Activated naive CD4-positive, alpha-beta T cell treated with anti-CD3 and anti-CD28 coated beads, Interleukin-2, amount 50 U/mL, for 16 hours (primary cell): ENCODE data around the gene SKIC2.

Source experiments
- DNase-seq: peaks from one replicate; pipeline ENCODE4 v3.0.0-alpha.2; 2020

The SKIC2 gene

GRCh38 chr6:31945507-31946369 is 13.2 kb upstream of the SKIC2 start, which contains the start of gene CFB:
Gene CFB, plus strand, starts transcription at chr6:31946095. Its CDS starts 127 bp downstream, at chr6:31946222.
- DNase-seq, result no peak

- no peak for DNase-seq
Observed at GRCh38 chr6:31946370-31946885, 12.5 kb upstream of the SKIC2 start.

DNA sequence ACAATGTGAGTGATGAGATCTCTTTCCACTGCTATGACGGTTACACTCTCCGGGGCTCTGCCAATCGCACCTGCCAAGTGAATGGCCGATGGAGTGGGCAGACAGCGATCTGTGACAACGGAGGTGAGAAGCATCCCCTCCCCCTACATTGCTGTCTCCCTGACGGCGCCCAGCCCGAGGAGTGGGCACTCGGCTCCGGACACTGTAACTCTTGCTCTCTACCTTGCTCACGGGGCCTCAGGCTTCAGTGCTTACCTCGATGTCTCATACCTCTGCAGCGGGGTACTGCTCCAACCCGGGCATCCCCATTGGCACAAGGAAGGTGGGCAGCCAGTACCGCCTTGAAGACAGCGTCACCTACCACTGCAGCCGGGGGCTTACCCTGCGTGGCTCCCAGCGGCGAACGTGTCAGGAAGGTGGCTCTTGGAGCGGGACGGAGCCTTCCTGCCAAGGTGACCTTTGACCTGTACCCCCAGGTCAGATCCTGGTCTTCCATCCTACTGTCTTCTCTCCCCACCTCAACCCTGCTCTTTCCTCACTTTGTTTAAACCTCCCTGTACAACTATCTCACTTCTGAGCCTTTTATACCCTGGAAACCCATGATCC is 11.8 kb upstream of the SKIC2 start:
- DNase-seq, result no peak

DNA sequence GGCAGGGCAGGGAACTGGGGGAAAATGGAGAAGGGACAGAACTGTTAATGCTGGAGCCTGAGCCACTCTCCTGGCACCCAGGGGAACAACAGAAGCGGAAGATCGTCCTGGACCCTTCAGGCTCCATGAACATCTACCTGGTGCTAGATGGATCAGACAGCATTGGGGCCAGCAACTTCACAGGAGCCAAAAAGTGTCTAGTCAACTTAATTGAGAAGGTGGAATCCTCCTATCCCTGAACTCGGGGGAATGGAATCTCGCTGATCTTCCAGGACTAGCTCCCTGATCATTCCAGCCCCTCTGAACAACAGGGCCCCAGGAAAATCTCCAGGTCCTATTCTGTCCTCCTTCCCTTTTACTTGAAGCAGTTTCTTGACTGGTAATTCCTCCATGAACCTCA is 11.1 kb upstream of the SKIC2 start:
- DNase-seq, result no peak

DNA sequence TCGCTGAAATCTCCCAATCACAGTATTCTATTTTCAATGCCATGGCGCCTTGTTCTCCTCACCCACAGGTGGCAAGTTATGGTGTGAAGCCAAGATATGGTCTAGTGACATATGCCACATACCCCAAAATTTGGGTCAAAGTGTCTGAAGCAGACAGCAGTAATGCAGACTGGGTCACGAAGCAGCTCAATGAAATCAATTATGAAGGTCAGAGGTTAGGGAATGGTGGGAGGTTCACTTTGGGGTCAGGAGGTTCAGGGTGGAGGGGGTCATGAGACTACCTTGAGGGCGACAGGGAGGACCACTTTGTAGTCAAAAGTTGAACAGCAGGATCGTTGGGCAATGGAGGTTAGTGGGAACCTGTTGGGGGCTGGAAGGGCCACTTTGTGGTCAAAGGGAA is 10.7 kb upstream of the SKIC2 start:
- DNase-seq, result no peak

DNA sequence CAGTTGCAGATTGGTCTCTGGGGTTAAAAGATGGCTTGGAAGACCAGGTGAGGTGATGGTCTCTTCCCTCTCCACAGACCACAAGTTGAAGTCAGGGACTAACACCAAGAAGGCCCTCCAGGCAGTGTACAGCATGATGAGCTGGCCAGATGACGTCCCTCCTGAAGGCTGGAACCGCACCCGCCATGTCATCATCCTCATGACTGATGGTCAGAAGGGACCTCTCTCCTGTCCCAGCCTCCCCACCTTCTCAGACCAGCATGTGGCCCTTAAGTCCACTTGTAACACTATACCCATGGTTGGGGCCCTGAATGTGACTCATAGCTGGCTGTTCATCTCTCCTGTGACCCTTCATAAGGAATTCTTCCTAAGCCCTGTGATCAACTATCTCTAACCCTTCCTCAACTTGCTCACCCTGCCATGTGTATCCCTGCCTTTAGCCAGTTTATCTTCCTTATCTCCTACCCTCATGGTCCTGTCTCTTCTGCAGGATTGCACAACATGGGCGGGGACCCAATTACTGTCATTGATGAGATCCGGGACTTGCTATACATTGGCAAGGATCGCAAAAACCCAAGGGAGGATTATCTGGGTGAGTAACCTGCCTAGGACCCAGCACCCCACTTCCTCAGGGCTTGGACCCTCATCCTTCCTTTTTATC is 10.1 kb upstream of the SKIC2 start:
- no peak for DNase-seq

DNA sequence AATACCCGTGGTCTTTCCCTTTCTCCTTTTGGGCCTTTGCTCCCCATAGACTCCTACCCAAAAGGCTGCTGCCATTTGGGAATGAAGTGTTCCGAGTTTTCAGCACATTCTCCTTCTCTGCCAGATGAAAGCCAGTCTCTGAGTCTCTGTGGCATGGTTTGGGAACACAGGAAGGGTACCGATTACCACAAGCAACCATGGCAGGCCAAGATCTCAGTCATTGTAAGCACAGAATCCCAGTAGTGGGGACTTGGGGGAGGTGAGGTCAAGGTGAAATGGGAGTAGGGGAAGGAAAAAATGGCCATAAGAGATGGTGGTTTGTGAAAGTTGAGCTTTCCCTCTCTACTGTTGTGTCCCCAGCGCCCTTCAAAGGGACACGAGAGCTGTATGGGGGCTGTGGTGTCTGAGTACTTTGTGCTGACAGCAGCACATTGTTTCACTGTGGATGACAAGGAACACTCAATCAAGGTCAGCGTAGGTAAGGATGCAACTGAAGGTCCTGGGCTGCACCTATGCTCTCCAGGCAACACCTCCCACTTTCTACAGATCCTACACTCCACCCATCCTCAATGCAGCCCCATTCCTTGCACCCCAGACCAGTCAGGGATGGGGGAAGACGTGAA is 8.9 kb upstream of the SKIC2 start:
- DNase-seq, result no peak

DNA sequence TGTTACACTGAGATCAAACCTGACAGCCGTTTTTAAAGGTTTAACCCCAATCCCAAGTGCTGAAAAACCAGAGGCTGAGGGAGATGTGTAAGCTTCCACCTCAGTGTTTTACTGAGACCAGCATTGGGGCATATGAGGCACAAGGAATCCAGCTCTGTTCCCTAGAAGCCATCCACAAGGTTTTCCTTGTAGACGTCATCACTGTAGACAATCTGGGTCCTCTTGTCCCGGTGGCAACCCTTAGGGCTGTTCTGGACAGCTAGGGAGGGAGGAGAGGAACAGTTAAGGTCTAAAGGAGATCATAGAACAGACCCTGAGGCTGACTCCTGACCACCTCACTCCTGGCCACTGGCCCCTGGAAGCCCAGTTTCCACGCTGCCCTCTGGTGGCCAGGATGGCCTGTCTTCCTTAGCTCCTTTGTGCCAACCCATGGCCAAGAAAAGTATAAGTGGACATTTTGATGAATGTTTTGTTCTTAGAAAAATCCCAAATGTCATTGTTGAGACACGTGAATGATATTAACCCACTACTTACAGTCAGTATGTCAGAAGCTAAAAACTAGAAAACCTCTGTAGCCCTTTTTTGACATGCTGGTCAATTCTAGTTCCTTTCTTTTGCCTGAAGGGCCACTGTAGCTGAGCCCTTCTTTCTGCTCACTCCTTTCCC is 6.7 kb upstream of the SKIC2 start:
- peak; percentile 36 for DNase-seq

DNA sequence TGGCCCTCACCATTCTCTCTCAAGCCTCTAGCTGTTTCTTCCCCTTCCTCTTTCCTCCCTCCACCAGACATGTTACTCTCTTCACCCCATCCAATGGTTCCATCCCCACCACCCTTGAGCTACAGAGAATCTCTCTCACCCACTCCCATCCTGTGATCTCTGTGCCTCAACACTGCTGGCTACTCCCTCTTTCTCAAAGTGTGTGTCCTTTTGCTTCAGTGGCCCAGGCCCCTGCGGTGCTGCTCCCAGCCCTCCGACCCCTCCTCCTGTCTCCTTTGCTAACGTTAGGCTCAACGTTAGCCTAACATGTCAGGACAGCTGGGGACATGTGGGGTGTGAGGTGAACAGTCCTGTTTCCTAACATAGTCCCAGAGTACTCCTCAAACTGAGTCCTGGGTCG is 6.1 kb upstream of the SKIC2 start:
- DNase-seq, result no peak

GRCh38 chr6:31954511-31954910 is 4.5 kb upstream of the SKIC2 start:
- DNase-seq, result no peak

DNA sequence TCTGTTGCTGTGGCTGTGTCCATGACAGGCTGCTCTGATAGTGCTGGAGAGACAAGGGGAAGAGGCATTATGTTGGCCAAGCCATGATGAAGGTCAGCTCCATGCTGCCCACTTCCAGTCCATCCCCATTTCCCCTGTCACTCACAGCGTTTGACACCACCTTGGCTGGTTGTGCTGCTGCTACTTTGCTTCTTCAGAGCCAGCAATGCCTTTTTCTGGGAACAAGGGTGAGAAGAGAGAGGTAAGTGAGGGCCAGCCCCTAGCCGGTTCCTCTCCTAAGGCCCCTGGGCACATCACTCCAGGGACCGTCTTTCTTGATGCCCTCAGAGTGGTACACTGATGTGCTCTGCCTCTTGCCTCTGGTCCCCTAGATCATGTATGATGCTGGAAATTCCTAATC is 2.2 kb upstream of the SKIC2 start:
- no peak for DNase-seq

GRCh38 chr6:31958412-31958740 is 599 bp upstream of the SKIC2 start:
- no peak for DNase-seq

GRCh38 chr6:31961616-31962015 is 2.6 kb downstream of the SKIC2 start:
- DNase-seq, result no peak

DNA sequence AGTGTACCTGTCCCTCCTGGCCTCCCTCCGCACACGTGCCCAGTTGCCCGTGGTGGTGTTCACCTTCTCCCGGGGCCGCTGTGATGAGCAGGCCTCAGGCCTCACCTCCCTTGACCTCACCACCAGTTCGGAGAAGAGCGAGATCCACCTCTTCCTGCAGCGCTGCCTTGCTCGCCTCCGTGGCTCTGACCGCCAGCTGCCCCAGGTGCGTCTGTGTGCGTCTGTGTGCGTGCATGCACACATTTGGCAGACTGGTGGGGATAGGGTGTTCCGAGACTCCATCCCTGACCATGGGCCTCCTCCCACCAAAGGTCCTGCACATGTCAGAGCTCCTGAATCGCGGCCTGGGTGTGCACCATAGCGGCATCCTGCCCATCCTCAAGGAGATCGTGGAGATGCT is 4.9 kb downstream of the SKIC2 start:
- DNase-seq, result no peak

GRCh38 chr6:31965700-31966099 is 6.7 kb downstream of the SKIC2 start:
- no peak for DNase-seq

DNA sequence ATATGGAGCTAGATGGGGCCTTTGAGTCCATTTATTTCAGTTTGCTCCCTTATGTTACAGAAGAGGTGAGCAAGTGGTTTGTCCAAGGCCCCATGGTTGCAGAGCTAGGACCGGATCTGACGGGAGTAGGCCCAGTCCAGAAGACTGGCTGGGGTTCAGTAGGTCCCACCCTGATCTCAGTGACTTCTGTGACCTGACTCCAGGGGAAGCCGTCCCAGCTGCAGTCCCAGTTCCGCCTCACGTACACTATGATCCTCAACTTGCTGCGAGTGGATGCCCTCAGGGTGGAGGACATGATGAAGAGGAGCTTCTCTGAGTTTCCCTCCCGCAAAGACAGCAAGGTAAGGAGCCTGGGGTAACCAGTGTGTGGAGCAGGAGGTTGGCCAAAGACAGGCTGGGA is 7.5 kb downstream of the SKIC2 start:
- no peak for DNase-seq

DNA sequence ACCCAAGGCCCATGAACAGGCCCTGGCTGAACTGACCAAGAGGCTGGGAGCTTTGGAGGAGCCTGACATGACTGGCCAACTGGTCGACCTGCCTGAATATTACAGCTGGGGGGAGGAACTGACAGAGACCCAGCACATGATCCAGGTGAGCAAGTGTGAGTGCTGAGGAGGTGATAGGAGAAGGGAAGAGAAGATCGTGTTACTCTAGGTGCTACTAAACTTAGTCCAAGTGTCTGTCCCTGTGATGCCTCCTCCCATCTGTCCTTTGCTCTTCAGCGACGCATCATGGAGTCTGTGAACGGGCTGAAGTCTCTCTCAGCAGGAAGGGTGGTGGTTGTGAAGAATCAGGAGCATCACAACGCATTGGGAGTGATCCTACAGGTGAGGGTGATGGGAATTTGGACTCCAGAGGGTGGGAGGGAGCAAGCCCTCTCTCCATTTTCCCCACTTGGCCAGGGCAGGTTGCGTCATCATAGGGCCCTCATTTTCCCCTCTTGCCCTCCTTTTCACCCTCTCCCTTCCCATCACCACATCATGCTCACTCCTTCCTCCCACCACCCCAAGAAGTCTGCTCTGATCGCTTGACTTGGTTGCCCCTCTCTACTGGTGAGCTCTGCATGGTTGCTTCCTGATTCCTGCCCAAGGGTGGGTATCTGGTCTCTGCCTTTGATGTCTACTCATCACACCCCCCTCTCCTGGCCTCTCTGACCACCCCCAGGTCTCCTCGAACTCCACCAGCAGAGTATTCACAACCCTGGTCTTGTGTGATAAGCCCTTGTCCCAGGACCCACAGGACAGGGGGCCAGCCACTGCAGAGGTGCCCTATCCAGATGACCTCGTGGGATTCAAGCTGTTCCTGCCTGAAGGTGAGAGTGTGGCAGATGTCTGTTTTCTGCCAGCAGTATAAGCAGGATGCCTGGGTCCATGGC is 8.3 kb downstream of the SKIC2 start:
- no peak for DNase-seq

DNA sequence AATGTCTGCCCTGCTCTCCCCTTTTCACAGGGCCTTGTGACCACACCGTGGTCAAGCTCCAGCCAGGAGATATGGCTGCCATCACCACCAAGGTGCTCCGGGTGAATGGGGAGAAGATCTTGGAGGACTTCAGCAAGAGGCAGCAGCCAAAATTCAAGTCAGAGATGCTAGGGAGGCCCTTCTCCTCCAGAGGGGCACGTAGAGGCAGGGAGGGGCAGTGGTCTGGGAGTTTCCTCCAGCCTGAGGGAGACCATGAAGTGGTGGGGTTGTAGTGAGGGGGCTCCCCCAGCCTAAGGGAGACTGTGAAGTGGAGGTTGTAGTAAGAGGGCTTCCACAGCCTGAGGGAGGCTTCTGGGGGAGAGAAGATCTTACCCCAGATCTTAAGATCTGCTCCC is 8.9 kb downstream of the SKIC2 start:
- no peak for DNase-seq

DNA sequence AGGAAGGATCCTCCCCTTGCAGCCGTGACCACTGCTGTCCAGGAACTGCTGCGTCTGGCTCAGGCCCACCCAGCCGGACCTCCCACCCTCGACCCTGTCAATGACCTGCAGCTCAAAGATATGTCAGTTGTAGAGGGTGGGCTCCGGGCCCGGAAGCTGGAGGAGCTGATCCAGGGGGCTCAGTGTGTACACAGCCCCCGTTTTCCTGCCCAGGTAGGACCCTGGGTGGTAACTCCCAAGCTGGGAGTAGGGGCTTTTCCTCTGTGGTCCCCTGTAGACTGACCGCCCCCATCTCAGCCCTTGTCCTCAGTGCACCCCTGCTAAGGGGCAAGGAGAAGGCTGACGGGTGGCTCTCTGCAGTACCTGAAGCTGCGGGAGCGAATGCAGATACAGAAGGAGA is 9.4 kb downstream of the SKIC2 start:
- DNase-seq, result no peak

- DNase-seq, result no peak
Observed at GRCh38 chr6:31968791-31969711, 10.1 kb downstream of the SKIC2 start.
